Measurements from ENCODE around the gene SLC7A5. TPM values are rescaled to one million over a fixed set of nuclear protein-coding genes. Genes with fewer than 3 reads are reported as not detected.
"Not testable (repeated sequence)": the region's sequence is repeated elsewhere in the genome, so short reads cannot be mapped to it uniquely, and the experiment has no call there.

Gene SLC7A5
- total RNA-seq, 4 donors from 2014 or later = 7.0 to 133 (median 19.1) TPM

- H3K27ac ChIP-seq, ATAC-seq: not testable (repeated sequence)
Measured at GRCh38 chr16:87787451-87788091, 81.7 kb downstream of the SLC7A5 start.

GRCh38 chr16:87784812-87785211, 84.5 kb downstream of the SLC7A5 start:
- DNase-seq (no peak), ATAC-seq (no peak)
- no peak overlapping the region for H3K4me3 ChIP-seq
- H3K36me3 ChIP-seq = no peaks in the 10 kb centered on the region
- peaks cover 0 to 4% of the 10 kb centered on the region in 2 donors for H3K4me1 ChIP-seq
- intact Hi-C loops (cut with DNase I; ENCODE audit: low total_unique reads) (no loop called here), in situ Hi-C loops (cut with MboI; ENCODE audit: low sequenced_read_pairs in 4 of 4) (loop anchor here in 2 of 4 donors (10.0 to 25.0 kb wide), 2 partner anchors 90 to 102 kb away; no protein-coding TSS in a partner anchor)
- H3K27ac ChIP-seq = no peak overlapping the region
- TF ChIP-seq POLR2A (IDR thresholded peaks at IDR 0.05) = no peak
- TF ChIP-seq CTCF (IDR thresholded peaks at IDR 0.05 in 4 of 5, conservative IDR thresholded peaks at IDR 0.05 in 1 of 5) = no peak
- peaks cover 0 to 4% (median 0%) of the 10 kb centered on the region in 3 donors for H3K27me3 ChIP-seq
- no peaks in the 10 kb centered on the region for H3K9me3 ChIP-seq

More at GRCh38 chr16:87787451-87788091, 81.7 kb downstream of the SLC7A5 start:
- H3K9me3 ChIP-seq; intact Hi-C loops (cut with DNase I; ENCODE audit: low total_unique reads); H3K4me3 ChIP-seq; H3K27me3 ChIP-seq; H3K36me3 ChIP-seq; DNase-seq: not testable (repeated sequence)
- in situ Hi-C loops (cut with MboI; ENCODE audit: low sequenced_read_pairs in 4 of 4) = loop anchor here in 2 of 4 donors (10.0 to 25.0 kb wide), 2 partner anchors 87 to 100 kb away; no protein-coding TSS in a partner anchor
- peaks cover 13 to 22% of the 10 kb centered on the region in 2 donors for H3K4me1 ChIP-seq

GRCh38 chr16:87782033-87782432, 87.3 kb downstream of the SLC7A5 start:
- TF ChIP-seq POLR2A (IDR thresholded peaks at IDR 0.05) (no peak), CTCF (IDR thresholded peaks at IDR 0.05 in 4 of 5, conservative IDR thresholded peaks at IDR 0.05 in 1 of 5) (no peak)
- Histone ChIP-seq H3K4me1 (peaks cover 5 to 10% of the 10 kb centered on the region in 2 donors), H3K4me3 (no peak overlapping the region), H3K27me3 (peaks cover 0 to 4% (median 0%) of the 10 kb centered on the region in 3 donors), H3K27ac (no peak overlapping the region), H3K36me3 (no peaks in the 10 kb centered on the region), H3K9me3 (no peaks in the 10 kb centered on the region)
- ATAC-seq (no peak), DNase-seq (no peak)
- in situ Hi-C loops (cut with MboI; ENCODE audit: low sequenced_read_pairs in 4 of 4) = loop anchor here in 2 of 4 donors (10.0 to 25.0 kb wide), 2 partner anchors 93 to 105 kb away; no protein-coding TSS in a partner anchor
- intact Hi-C loops (cut with DNase I; ENCODE audit: low total_unique reads) = no loop called here

- ATAC-seq (no peak), DNase-seq (no peak)
- no peak overlapping the region for H3K27ac ChIP-seq
- no peak for TF ChIP-seq CTCF (IDR thresholded peaks at IDR 0.05 in 4 of 5, conservative IDR thresholded peaks at IDR 0.05 in 1 of 5)
- no peak for TF ChIP-seq POLR2A (IDR thresholded peaks at IDR 0.05)
- H3K9me3 ChIP-seq = no peaks in the 10 kb centered on the region
- peaks cover 5 to 10% of the 10 kb centered on the region in 2 donors for H3K4me1 ChIP-seq
- H3K4me3 ChIP-seq = no peak overlapping the region
- in situ Hi-C loops (cut with MboI; ENCODE audit: low sequenced_read_pairs in 4 of 4) (loop anchor here in 2 of 4 donors (10.0 to 25.0 kb wide), 2 partner anchors 94 to 107 kb away; no protein-coding TSS in a partner anchor), intact Hi-C loops (cut with DNase I; ENCODE audit: low total_unique reads) (no loop called here)
- H3K36me3 ChIP-seq = no peaks in the 10 kb centered on the region
- peaks cover 0 to 4% (median 0%) of the 10 kb centered on the region in 3 donors for H3K27me3 ChIP-seq
Measured at GRCh38 chr16:87780385-87780989, 88.8 kb downstream of the SLC7A5 start.

Small RNAs within 50 kb of the gene (microRNA-seq; reads per million reads assigned to microRNA genes)
- 0 reads per million in 2 donors for gene MIR6775 (ENCODE audit: borderline replicate concordance in 2 of 2)

Other genes starting within 250 kb of the SLC7A5 start
- gene KLHDC4, start 103.5 kb downstream of the SLC7A5 start, total RNA-seq = 10 to 100 TPM in 2 of 4 donors, 1 to 10 TPM in 2; 8.2 to 12.7 (median 10.4) TPM
- gene CA5A, start 67.0 kb upstream of the SLC7A5 start, total RNA-seq = not detected
- gene BANP, start 81.9 kb upstream of the SLC7A5 start, total RNA-seq = 10 to 100 TPM in 3 of 4 donors, 1 to 10 TPM in 1; 7.0 to 20.6 (median 16.1) TPM